ENCODE data around the gene VKORC1L1.
"Not testable (repeated sequence)": the region's sequence is repeated elsewhere in the genome, so short reads cannot be mapped to it uniquely, and the experiment has no call there.

The VKORC1L1 gene

GRCh38 chr7:65888434-65889156, 15.7 kb downstream of the VKORC1L1 start:
- H2BK5ac ChIP-seq (ENCODE audit: low read length); H4K5ac ChIP-seq (ENCODE audit: low read length); H3K56ac ChIP-seq (ENCODE audit: low read length); H3K79me1 ChIP-seq (ENCODE audit: low read length); H3K79me2 ChIP-seq (ENCODE audit: control insufficient read depth, insufficient read depth, low read length); H4K8ac ChIP-seq (ENCODE audit: low read depth, low read length); H2BK15ac ChIP-seq (replicated peaks; ENCODE audit: low read depth); H3K9ac ChIP-seq (ENCODE audit: low read length); H2AK5ac ChIP-seq (ENCODE audit: low read length); H3K27me3 ChIP-seq (ENCODE audit: insufficient read depth, low read length, poor library complexity); H3K27ac ChIP-seq (ENCODE audit: low read depth, low read length); H3K4me3 ChIP-seq (ENCODE audit: low read length); DNase-seq; H3K23ac ChIP-seq (ENCODE audit: low read length); H3K4me2 ChIP-seq (ENCODE audit: low read length); H3K36me3 ChIP-seq (ENCODE audit: control insufficient read depth, insufficient read depth, low read length); H2BK120ac ChIP-seq (ENCODE audit: low read depth, low read length); H3K18ac ChIP-seq (ENCODE audit: low read length); H3K4me1 ChIP-seq (ENCODE audit: control insufficient read depth, low read depth, low read length); H3K4ac ChIP-seq (ENCODE audit: low read depth, low read length): not testable (repeated sequence)
- WGBS (ENCODE audit: extremely low coverage, insufficient coverage, low lambda C conversion rate): no CpG with 5 or more reads among the region's 5 CpGs

- H3K18ac ChIP-seq (ENCODE audit: low read length); H3K4me3 ChIP-seq (ENCODE audit: low read length); DNase-seq; H3K27ac ChIP-seq (ENCODE audit: low read depth, low read length); H2BK15ac ChIP-seq (replicated peaks; ENCODE audit: low read depth); H3K9ac ChIP-seq (ENCODE audit: low read length); H3K4me1 ChIP-seq (ENCODE audit: control insufficient read depth, low read depth, low read length); H3K79me1 ChIP-seq (ENCODE audit: low read length); H3K36me3 ChIP-seq (ENCODE audit: control insufficient read depth, insufficient read depth, low read length); H2BK5ac ChIP-seq (ENCODE audit: low read length); H4K8ac ChIP-seq (ENCODE audit: low read depth, low read length); H3K56ac ChIP-seq (ENCODE audit: low read length); H3K27me3 ChIP-seq (ENCODE audit: insufficient read depth, low read length, poor library complexity); H4K5ac ChIP-seq (ENCODE audit: low read length); H3K4ac ChIP-seq (ENCODE audit: low read depth, low read length); H2BK120ac ChIP-seq (ENCODE audit: low read depth, low read length); H3K4me2 ChIP-seq (ENCODE audit: low read length); H3K23ac ChIP-seq (ENCODE audit: low read length); H3K79me2 ChIP-seq (ENCODE audit: control insufficient read depth, insufficient read depth, low read length); H2AK5ac ChIP-seq (ENCODE audit: low read length): not testable (repeated sequence)
- WGBS (ENCODE audit: extremely low coverage, insufficient coverage, low lambda C conversion rate): no CpG with 5 or more reads among the region's 2 CpGs
These were observed 16.8 kb downstream of the VKORC1L1 start for GRCh38 chr7:65889722-65890121.

- H4K8ac ChIP-seq (ENCODE audit: low read depth, low read length): no peak overlapping the region
- H3K4ac ChIP-seq (ENCODE audit: low read depth, low read length): no peak overlapping the region
- WGBS (ENCODE audit: extremely low coverage, insufficient coverage, low lambda C conversion rate): no CpG with 5 or more reads among the region's 5 CpGs
- H2AK5ac ChIP-seq (ENCODE audit: low read length): no peak overlapping the region
- H3K36me3 ChIP-seq (ENCODE audit: control insufficient read depth, insufficient read depth, low read length): no peaks in the 10 kb centered on the region
- H3K4me3 ChIP-seq (ENCODE audit: low read length): no peak overlapping the region
- no peaks in the 10 kb centered on the region for H3K27me3 ChIP-seq (ENCODE audit: insufficient read depth, low read length, poor library complexity)
- H2BK15ac ChIP-seq (replicated peaks; ENCODE audit: low read depth): no peak overlapping the region
- no peaks in the 10 kb centered on the region for H3K4me1 ChIP-seq (ENCODE audit: control insufficient read depth, low read depth, low read length)
- no peak overlapping the region for H3K18ac ChIP-seq (ENCODE audit: low read length)
- H2BK120ac ChIP-seq (ENCODE audit: low read depth, low read length): no peak overlapping the region
- peaks cover 2% of the 10 kb centered on the region for H3K79me1 ChIP-seq (ENCODE audit: low read length)
- no peak for DNase-seq
- H2BK5ac ChIP-seq (ENCODE audit: low read length): no peak overlapping the region
- H4K5ac ChIP-seq (ENCODE audit: low read length): no peak overlapping the region
- no peak overlapping the region for H3K9ac ChIP-seq (ENCODE audit: low read length)
- no peak overlapping the region for H3K4me2 ChIP-seq (ENCODE audit: low read length)
- no peak overlapping the region for H3K56ac ChIP-seq (ENCODE audit: low read length)
- H3K79me2 ChIP-seq (ENCODE audit: control insufficient read depth, insufficient read depth, low read length): no peaks in the 10 kb centered on the region
- no peak overlapping the region for H3K23ac ChIP-seq (ENCODE audit: low read length)
- no peak overlapping the region for H3K27ac ChIP-seq (ENCODE audit: low read depth, low read length)
These were observed 19.3 kb downstream of the VKORC1L1 start for GRCh38 chr7:65892161-65892560.

- H2BK15ac ChIP-seq (replicated peaks; ENCODE audit: low read depth): no peak overlapping the region
- no peak overlapping the region for H2AK5ac ChIP-seq (ENCODE audit: low read length)
- H2BK5ac ChIP-seq (ENCODE audit: low read length): no peak overlapping the region
- H3K4me2 ChIP-seq (ENCODE audit: low read length): no peak overlapping the region
- H3K4me3 ChIP-seq (ENCODE audit: low read length): no peak overlapping the region
- no peak overlapping the region for H3K27ac ChIP-seq (ENCODE audit: low read depth, low read length)
- H3K4ac ChIP-seq (ENCODE audit: low read depth, low read length): no peak overlapping the region
- no peaks in the 10 kb centered on the region for H3K36me3 ChIP-seq (ENCODE audit: control insufficient read depth, insufficient read depth, low read length)
- no peaks in the 10 kb centered on the region for H3K79me2 ChIP-seq (ENCODE audit: control insufficient read depth, insufficient read depth, low read length)
- WGBS (ENCODE audit: extremely low coverage, insufficient coverage, low lambda C conversion rate): no CpG with 5 or more reads among the region's 1 CpG
- no peak overlapping the region for H2BK120ac ChIP-seq (ENCODE audit: low read depth, low read length)
- no peak overlapping the region for H3K56ac ChIP-seq (ENCODE audit: low read length)
- no peaks in the 10 kb centered on the region for H3K4me1 ChIP-seq (ENCODE audit: control insufficient read depth, low read depth, low read length)
- no peak overlapping the region for H4K8ac ChIP-seq (ENCODE audit: low read depth, low read length)
- H4K5ac ChIP-seq (ENCODE audit: low read length): no peak overlapping the region
- H3K23ac ChIP-seq (ENCODE audit: low read length): no peak overlapping the region
- no peak overlapping the region for H3K18ac ChIP-seq (ENCODE audit: low read length)
- no peak for DNase-seq
- no peak overlapping the region for H3K9ac ChIP-seq (ENCODE audit: low read length)
- H3K79me1 ChIP-seq (ENCODE audit: low read length): peaks cover 2% of the 10 kb centered on the region
- H3K27me3 ChIP-seq (ENCODE audit: insufficient read depth, low read length, poor library complexity): no peaks in the 10 kb centered on the region
These were observed 20.0 kb downstream of the VKORC1L1 start for GRCh38 chr7:65892835-65893234.

- H3K27me3 ChIP-seq (ENCODE audit: insufficient read depth, low read length, poor library complexity): no peaks in the 10 kb centered on the region
- no peak overlapping the region for H4K5ac ChIP-seq (ENCODE audit: low read length)
- no peak overlapping the region for H3K18ac ChIP-seq (ENCODE audit: low read length)
- no peak overlapping the region for H3K4me2 ChIP-seq (ENCODE audit: low read length)
- H2BK15ac ChIP-seq (replicated peaks; ENCODE audit: low read depth): no peak overlapping the region
- no CpG with 5 or more reads among the region's 4 CpGs for WGBS (ENCODE audit: extremely low coverage, insufficient coverage, low lambda C conversion rate)
- H3K9ac ChIP-seq (ENCODE audit: low read length): no peak overlapping the region
- H3K36me3 ChIP-seq (ENCODE audit: control insufficient read depth, insufficient read depth, low read length): no peaks in the 10 kb centered on the region
- H2AK5ac ChIP-seq (ENCODE audit: low read length): no peak overlapping the region
- no peaks in the 10 kb centered on the region for H3K4me1 ChIP-seq (ENCODE audit: control insufficient read depth, low read depth, low read length)
- H2BK5ac ChIP-seq (ENCODE audit: low read length): no peak overlapping the region
- peaks cover 2% of the 10 kb centered on the region for H3K79me1 ChIP-seq (ENCODE audit: low read length)
- H3K56ac ChIP-seq (ENCODE audit: low read length): no peak overlapping the region
- H3K4ac ChIP-seq (ENCODE audit: low read depth, low read length): no peak overlapping the region
- no peak overlapping the region for H3K27ac ChIP-seq (ENCODE audit: low read depth, low read length)
- no peak for DNase-seq
- H2BK120ac ChIP-seq (ENCODE audit: low read depth, low read length): no peak overlapping the region
- H3K79me2 ChIP-seq (ENCODE audit: control insufficient read depth, insufficient read depth, low read length): no peaks in the 10 kb centered on the region
- no peak overlapping the region for H3K4me3 ChIP-seq (ENCODE audit: low read length)
- H3K23ac ChIP-seq (ENCODE audit: low read length): no peak overlapping the region
- H4K8ac ChIP-seq (ENCODE audit: low read depth, low read length): no peak overlapping the region
These were observed 23.5 kb downstream of the VKORC1L1 start for GRCh38 chr7:65896279-65896870.

GRCh38 chr7:65897289-65897688, 24.4 kb downstream of the VKORC1L1 start:
- not testable (repeated sequence) for H3K4me3 ChIP-seq (ENCODE audit: low read length); H2BK15ac ChIP-seq (replicated peaks; ENCODE audit: low read depth); H3K79me2 ChIP-seq (ENCODE audit: control insufficient read depth, insufficient read depth, low read length); H4K5ac ChIP-seq (ENCODE audit: low read length); H2AK5ac ChIP-seq (ENCODE audit: low read length); H3K27ac ChIP-seq (ENCODE audit: low read depth, low read length); DNase-seq; H3K18ac ChIP-seq (ENCODE audit: low read length); H3K4me2 ChIP-seq (ENCODE audit: low read length); H3K4ac ChIP-seq (ENCODE audit: low read depth, low read length); H2BK5ac ChIP-seq (ENCODE audit: low read length); H3K4me1 ChIP-seq (ENCODE audit: control insufficient read depth, low read depth, low read length); H2BK120ac ChIP-seq (ENCODE audit: low read depth, low read length); H3K56ac ChIP-seq (ENCODE audit: low read length); H3K36me3 ChIP-seq (ENCODE audit: control insufficient read depth, insufficient read depth, low read length); H3K79me1 ChIP-seq (ENCODE audit: low read length); H3K23ac ChIP-seq (ENCODE audit: low read length); H4K8ac ChIP-seq (ENCODE audit: low read depth, low read length); H3K27me3 ChIP-seq (ENCODE audit: insufficient read depth, low read length, poor library complexity); H3K9ac ChIP-seq (ENCODE audit: low read length)
- no CpG with 5 or more reads among the region's 3 CpGs for WGBS (ENCODE audit: extremely low coverage, insufficient coverage, low lambda C conversion rate)

Data from mesendoderm (in vitro differentiated cells).